ENCODE data around the gene UCMA. TPM values are rescaled to one million over a fixed set of nuclear protein-coding genes. Genes with fewer than 3 reads are reported as not detected.
"Not testable (repeated sequence)": the region's sequence is repeated elsewhere in the genome, so short reads cannot be mapped to it uniquely, and the experiment has no call there.

The UCMA gene
- total and polyA plus RNA-seq, 4 donors, result not detected

GRCh38 chr10:13247246-13247645 is 13.1 kb upstream of the UCMA start:
- Histone ChIP-seq H3K9me3 (ENCODE audit: control insufficient read depth in 4 of 4, low read length in 3 of 4) (no peaks in the 10 kb centered on the region), H3K27me3 (ENCODE audit: control insufficient read depth in 4 of 4, insufficient read depth in 4 of 4, low read length in 3 of 4) (no peaks in the 10 kb centered on the region), H3K9ac (ENCODE audit: low read depth in 1 of 2, low read length in 2 of 2) (no peak overlapping the region), H3K36me3 (ENCODE audit: control insufficient read depth in 4 of 4, insufficient read depth in 3 of 4, low read depth in 1 of 4, low read length in 3 of 4) (no peaks in the 10 kb centered on the region), H3K4me1 (ENCODE audit: control insufficient read depth in 4 of 4, insufficient read depth in 4 of 4, low read length in 3 of 4) (no peaks in the 10 kb centered on the region), H3K27ac (ENCODE audit: low read depth in 1 of 2, low read length in 2 of 2) (no peak overlapping the region), H3K4me3 (ENCODE audit: low read depth in 1 of 3, low read length in 3 of 3) (no peak overlapping the region)
- DNase-seq (ENCODE audit: low spot score), result no peak
- TF ChIP-seq JUND (IDR thresholded peaks at IDR 0.05) (no peak), NR2F2 (IDR thresholded peaks at IDR 0.05) (no peak), MAX (IDR thresholded peaks at IDR 0.05) (no peak), TAF1 (conservative IDR thresholded peaks at IDR 0.05) (no peak), SP1 (IDR thresholded peaks at IDR 0.05) (no peak), RAD21 (IDR thresholded peaks at IDR 0.05) (no peak), GABPA (IDR thresholded peaks at IDR 0.05 in 1 of 2, conservative IDR thresholded peaks at IDR 0.05 in 1 of 2) (no peak), EGR1 (IDR thresholded peaks at IDR 0.05; ENCODE audit: low read depth in 2 of 2) (no peak), ZBTB33 (IDR thresholded peaks at IDR 0.05) (no peak), HNF4G (IDR thresholded peaks at IDR 0.05) (no peak), REST (IDR thresholded peaks at IDR 0.05) (no peak)
- 91% methylated on average over 9 of the region's 9 CpGs for WGBS

- 95% methylated on average over 5 of the region's 5 CpGs for WGBS
- H3K27ac ChIP-seq (ENCODE audit: low read depth in 1 of 2, low read length in 2 of 2); H3K4me3 ChIP-seq (ENCODE audit: low read depth in 1 of 3, low read length in 3 of 3); DNase-seq (ENCODE audit: low spot score); H3K9me3 ChIP-seq (ENCODE audit: control insufficient read depth in 4 of 4, low read length in 3 of 4); H3K36me3 ChIP-seq (ENCODE audit: control insufficient read depth in 4 of 4, insufficient read depth in 3 of 4, low read depth in 1 of 4, low read length in 3 of 4); H3K27me3 ChIP-seq (ENCODE audit: control insufficient read depth in 4 of 4, insufficient read depth in 4 of 4, low read length in 3 of 4); H3K4me1 ChIP-seq (ENCODE audit: control insufficient read depth in 4 of 4, insufficient read depth in 4 of 4, low read length in 3 of 4); H3K9ac ChIP-seq (ENCODE audit: low read depth in 1 of 2, low read length in 2 of 2): not testable (repeated sequence)
Observed at GRCh38 chr10:13242260-13242659, 8.1 kb upstream of the UCMA start.

- DNase-seq (ENCODE audit: low spot score), result no peak
- no peaks in the 10 kb centered on the region for H3K4me1 ChIP-seq (ENCODE audit: control insufficient read depth in 4 of 4, insufficient read depth in 4 of 4, low read length in 3 of 4)
- H3K9me3 ChIP-seq (ENCODE audit: control insufficient read depth in 4 of 4, low read length in 3 of 4), result no peaks in the 10 kb centered on the region
- H3K9ac ChIP-seq (ENCODE audit: low read depth in 1 of 2, low read length in 2 of 2), result no peak overlapping the region
- no peaks in the 10 kb centered on the region for H3K36me3 ChIP-seq (ENCODE audit: control insufficient read depth in 4 of 4, insufficient read depth in 3 of 4, low read depth in 1 of 4, low read length in 3 of 4)
- no peak overlapping the region for H3K27ac ChIP-seq (ENCODE audit: low read depth in 1 of 2, low read length in 2 of 2)
- no peaks in the 10 kb centered on the region for H3K27me3 ChIP-seq (ENCODE audit: control insufficient read depth in 4 of 4, insufficient read depth in 4 of 4, low read length in 3 of 4)
- 79% methylated on average over 3 of the region's 3 CpGs for WGBS
- H3K4me3 ChIP-seq (ENCODE audit: low read depth in 1 of 3, low read length in 3 of 3), result no peak overlapping the region
- TF ChIP-seq NR2F2 (IDR thresholded peaks at IDR 0.05) (no peak), HNF4G (IDR thresholded peaks at IDR 0.05) (no peak), RXRA (IDR thresholded peaks at IDR 0.05) (no peak), GABPA (IDR thresholded peaks at IDR 0.05 in 1 of 2, conservative IDR thresholded peaks at IDR 0.05 in 1 of 2) (no peak), CTCF (IDR thresholded peaks at IDR 0.05; ENCODE audit: low read depth, low read length, missing input control) (no peak), ATF3 (IDR thresholded peaks at IDR 0.05) (no peak), JUND (IDR thresholded peaks at IDR 0.05) (no peak), MAX (IDR thresholded peaks at IDR 0.05) (no peak), RAD21 (IDR thresholded peaks at IDR 0.05) (no peak), FOXA2 (IDR thresholded peaks at IDR 0.05) (no peak), SP1 (IDR thresholded peaks at IDR 0.05) (no peak), EGR1 (IDR thresholded peaks at IDR 0.05; ENCODE audit: low read depth in 2 of 2) (no peak), YY1 (IDR thresholded peaks at IDR 0.05) (no peak), FOXA1 (IDR thresholded peaks at IDR 0.05) (no peak)
Observed at GRCh38 chr10:13241613-13242012, 7.4 kb upstream of the UCMA start.

All from liver (tissue), 9 donors.